ENCODE measurements around the gene AHI1. TPM values are rescaled to one million over a fixed set of nuclear protein-coding genes. Genes with fewer than 3 reads are reported as not detected.

The AHI1 gene
- total RNA-seq, 4 donors from 2014 or later: 9.2 to 16.5 (median 11.7) TPM

GRCh38 chr6:135318738-135319469, 178.6 kb downstream of the AHI1 start:
- 94 to 98% methylated on average over 8 of the region's 8 CpGs for WGBS, 2 donors
- no peak overlapping the region for H3K4me3 ChIP-seq (ENCODE audit: low read depth, poor library complexity, severe bottlenecking)
- TF ChIP-seq POLR2A (IDR thresholded peaks at IDR 0.05): no peak
- TF ChIP-seq, protein P1, sequence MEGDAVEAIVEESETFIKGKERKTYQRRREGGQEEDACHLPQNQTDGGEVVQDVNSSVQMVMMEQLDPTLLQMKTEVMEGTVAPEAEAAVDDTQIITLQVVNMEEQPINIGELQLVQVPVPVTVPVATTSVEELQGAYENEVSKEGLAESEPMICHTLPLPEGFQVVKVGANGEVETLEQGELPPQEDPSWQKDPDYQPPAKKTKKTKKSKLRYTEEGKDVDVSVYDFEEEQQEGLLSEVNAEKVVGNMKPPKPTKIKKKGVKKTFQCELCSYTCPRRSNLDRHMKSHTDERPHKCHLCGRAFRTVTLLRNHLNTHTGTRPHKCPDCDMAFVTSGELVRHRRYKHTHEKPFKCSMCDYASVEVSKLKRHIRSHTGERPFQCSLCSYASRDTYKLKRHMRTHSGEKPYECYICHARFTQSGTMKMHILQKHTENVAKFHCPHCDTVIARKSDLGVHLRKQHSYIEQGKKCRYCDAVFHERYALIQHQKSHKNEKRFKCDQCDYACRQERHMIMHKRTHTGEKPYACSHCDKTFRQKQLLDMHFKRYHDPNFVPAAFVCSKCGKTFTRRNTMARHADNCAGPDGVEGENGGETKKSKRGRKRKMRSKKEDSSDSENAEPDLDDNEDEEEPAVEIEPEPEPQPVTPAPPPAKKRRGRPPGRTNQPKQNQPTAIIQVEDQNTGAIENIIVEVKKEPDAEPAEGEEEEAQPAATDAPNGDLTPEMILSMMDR (IDR thresholded peaks at IDR 0.05): no peak
- no peak for DNase-seq (ENCODE audit: low spot score in 2 of 2)
- intact Hi-C loops (cut with DNase I; ENCODE audit: low total_unique reads): no loop called here

GRCh38 chr6:135314543-135314942, 183.0 kb downstream of the AHI1 start:
- WGBS, 2 donors: 88 to 100% methylated on average over 1 of the region's 1 CpG
- DNase-seq (ENCODE audit: low spot score in 2 of 2): no peak
- no peak for TF ChIP-seq POLR2A (IDR thresholded peaks at IDR 0.05)
- TF ChIP-seq, protein P1 (IDR thresholded peaks at IDR 0.05): no peak
- no peak overlapping the region for H3K4me3 ChIP-seq (ENCODE audit: low read depth, poor library complexity, severe bottlenecking)
- intact Hi-C loops (cut with DNase I; ENCODE audit: low total_unique reads): no loop called here

- TF ChIP-seq, protein P1 (IDR thresholded peaks at IDR 0.05): no peak
- TF ChIP-seq POLR2A (IDR thresholded peaks at IDR 0.05): no peak
- no peak for DNase-seq (ENCODE audit: low spot score in 2 of 2)
These were observed 185.9 kb downstream of the AHI1 start for GRCh38 chr6:135311446-135312200.

GRCh38 chr6:135310291-135310690, 187.2 kb downstream of the AHI1 start:
- WGBS, 2 donors: 85 to 94% methylated on average over 1 of the region's 1 CpG
- DNase-seq (ENCODE audit: low spot score in 2 of 2): no peak
- no peak for TF ChIP-seq POLR2A (IDR thresholded peaks at IDR 0.05)
- TF ChIP-seq, protein P1 (IDR thresholded peaks at IDR 0.05): no peak
- intact Hi-C loops (cut with DNase I; ENCODE audit: low total_unique reads): no loop called here
- no peak overlapping the region for H3K4me3 ChIP-seq (ENCODE audit: low read depth, poor library complexity, severe bottlenecking)

More at GRCh38 chr6:135311446-135312200, 185.9 kb downstream of the AHI1 start:
- no peak overlapping the region for H3K4me3 ChIP-seq (ENCODE audit: low read depth, poor library complexity, severe bottlenecking)
- intact Hi-C loops (cut with DNase I; ENCODE audit: low total_unique reads): no loop called here
- WGBS, 2 donors: 53 to 59% methylated on average over 4 of the region's 4 CpGs

- TF ChIP-seq POLR2A (IDR thresholded peaks at IDR 0.05): no peak
- TF ChIP-seq, protein P1 (IDR thresholded peaks at IDR 0.05): no peak
- WGBS, 2 donors: 85 to 88% methylated on average over 5 of the region's 5 CpGs
- intact Hi-C loops (cut with DNase I; ENCODE audit: low total_unique reads): no loop called here
- no peak for DNase-seq (ENCODE audit: low spot score in 2 of 2)
- no peak overlapping the region for H3K4me3 ChIP-seq (ENCODE audit: low read depth, poor library complexity, severe bottlenecking)
These were observed 190.7 kb downstream of the AHI1 start for GRCh38 chr6:135306740-135307420.
